ENCODE results near the gene PITHD1. TPM values are rescaled to one million over a fixed set of nuclear protein-coding genes. Genes with fewer than 3 reads are reported as not detected.

Gene PITHD1
- total and polyA plus RNA-seq, 2 donors from 2014 or later: 40.4 to 57.7 TPM

- no peaks in the 10 kb centered on the region for H3K4me1 ChIP-seq (ENCODE audit: control insufficient read depth in 2 of 3, insufficient read depth in 2 of 3, low read depth in 1 of 3, low read length in 3 of 3)
- no peaks in the 10 kb centered on the region for H3K36me3 ChIP-seq (ENCODE audit: control insufficient read depth in 2 of 3, insufficient read depth in 3 of 3, low read length in 3 of 3)
- intact Hi-C loops (cut with DNase I): no loop called here
- TF ChIP-seq, protein P1, sequence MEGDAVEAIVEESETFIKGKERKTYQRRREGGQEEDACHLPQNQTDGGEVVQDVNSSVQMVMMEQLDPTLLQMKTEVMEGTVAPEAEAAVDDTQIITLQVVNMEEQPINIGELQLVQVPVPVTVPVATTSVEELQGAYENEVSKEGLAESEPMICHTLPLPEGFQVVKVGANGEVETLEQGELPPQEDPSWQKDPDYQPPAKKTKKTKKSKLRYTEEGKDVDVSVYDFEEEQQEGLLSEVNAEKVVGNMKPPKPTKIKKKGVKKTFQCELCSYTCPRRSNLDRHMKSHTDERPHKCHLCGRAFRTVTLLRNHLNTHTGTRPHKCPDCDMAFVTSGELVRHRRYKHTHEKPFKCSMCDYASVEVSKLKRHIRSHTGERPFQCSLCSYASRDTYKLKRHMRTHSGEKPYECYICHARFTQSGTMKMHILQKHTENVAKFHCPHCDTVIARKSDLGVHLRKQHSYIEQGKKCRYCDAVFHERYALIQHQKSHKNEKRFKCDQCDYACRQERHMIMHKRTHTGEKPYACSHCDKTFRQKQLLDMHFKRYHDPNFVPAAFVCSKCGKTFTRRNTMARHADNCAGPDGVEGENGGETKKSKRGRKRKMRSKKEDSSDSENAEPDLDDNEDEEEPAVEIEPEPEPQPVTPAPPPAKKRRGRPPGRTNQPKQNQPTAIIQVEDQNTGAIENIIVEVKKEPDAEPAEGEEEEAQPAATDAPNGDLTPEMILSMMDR (IDR thresholded peaks at IDR 0.05; ENCODE audit: borderline replicate concordance, extremely low read depth, insufficient read depth): no peak
- no peak overlapping the region for H3K9ac ChIP-seq (ENCODE audit: low read length in 3 of 3)
- no peaks in the 10 kb centered on the region for H3K9me3 ChIP-seq (ENCODE audit: control insufficient read depth in 2 of 3, insufficient read depth in 1 of 3, low read length in 3 of 3)
- no peak overlapping the region for H3K4me3 ChIP-seq (ENCODE audit: low read length in 3 of 3)
- H3K27me3 ChIP-seq (ENCODE audit: control insufficient read depth, insufficient read depth, low read length): no peaks in the 10 kb centered on the region
- FAIRE-seq: no peak
- no peak for DNase-seq
- no peak overlapping the region for H3K27ac ChIP-seq (ENCODE audit: low read depth in 2 of 2, low read length in 2 of 2)
Measured at GRCh38 chr1:23836037-23836436, 57.8 kb downstream of the PITHD1 start.

Other genes starting within 250 kb of the PITHD1 start
- gene E2F2, start 247.2 kb upstream of the PITHD1 start, total RNA-seq: 0.50 TPM
- not detected for gene E2F2, start 247.2 kb upstream of the PITHD1 start, polyA plus RNA-seq (ENCODE audit: insufficient read depth, low read depth, low replicate concordance)
- 97.8 TPM for gene ID3, start 218.9 kb upstream of the PITHD1 start, total RNA-seq
- gene ID3, start 218.9 kb upstream of the PITHD1 start, polyA plus RNA-seq (ENCODE audit: insufficient read depth, low read depth, low replicate concordance): 157 TPM
- 829 TPM for gene RPL11, start 86.6 kb upstream of the PITHD1 start, total RNA-seq
- gene RPL11, start 86.6 kb upstream of the PITHD1 start, polyA plus RNA-seq (ENCODE audit: insufficient read depth, low read depth, low replicate concordance): 2,056 TPM
- 39.1 TPM for gene ELOA, start 34.9 kb upstream of the PITHD1 start, total RNA-seq
- gene ELOA, start 34.9 kb upstream of the PITHD1 start, polyA plus RNA-seq (ENCODE audit: insufficient read depth, low read depth, low replicate concordance): 13.7 TPM
- gene LYPLA2, start 12.7 kb downstream of the PITHD1 start, total RNA-seq: 71.3 TPM
- gene LYPLA2, start 12.7 kb downstream of the PITHD1 start, polyA plus RNA-seq (ENCODE audit: insufficient read depth, low read depth, low replicate concordance): 133 TPM
- gene GALE, start 22.3 kb downstream of the PITHD1 start, total RNA-seq: 68.1 TPM
- gene GALE, start 22.3 kb downstream of the PITHD1 start, polyA plus RNA-seq (ENCODE audit: insufficient read depth, low read depth, low replicate concordance): 73.7 TPM
- 51.5 TPM for gene HMGCL, start 47.0 kb downstream of the PITHD1 start, total RNA-seq
- gene HMGCL, start 47.0 kb downstream of the PITHD1 start, polyA plus RNA-seq (ENCODE audit: insufficient read depth, low read depth, low replicate concordance): 205 TPM
- gene FUCA1, start 89.9 kb downstream of the PITHD1 start, total RNA-seq: 69.2 TPM
- 88.3 TPM for gene FUCA1, start 89.9 kb downstream of the PITHD1 start, polyA plus RNA-seq (ENCODE audit: insufficient read depth, low read depth, low replicate concordance)
- 0.57 TPM for gene CNR2, start 134.9 kb downstream of the PITHD1 start, total RNA-seq
- not detected for gene CNR2, start 134.9 kb downstream of the PITHD1 start, polyA plus RNA-seq (ENCODE audit: insufficient read depth, low read depth, low replicate concordance)
- gene PNRC2, start 181.4 kb downstream of the PITHD1 start, total RNA-seq: 107 TPM
- gene PNRC2, start 181.4 kb downstream of the PITHD1 start, polyA plus RNA-seq (ENCODE audit: insufficient read depth, low read depth, low replicate concordance): 86.3 TPM
- 96.2 TPM for gene SRSF10, start 201.9 kb downstream of the PITHD1 start, total RNA-seq
- gene SRSF10, start 201.9 kb downstream of the PITHD1 start, polyA plus RNA-seq (ENCODE audit: insufficient read depth, low read depth, low replicate concordance): 48.5 TPM